Spleen (tissue), 7 donors: Measurements from ENCODE around the gene TAF11L13.

ENCODE experiments used
- CTCF ChIP-seq, 11 experiments: fragments of 200-600 bp in 7 of 11; fragments of 450-650 bp in 4 of 11; sonication (generic) in 4 of 11; IDR thresholded peaks in 8 of 11; conservative IDR thresholded peaks in 3 of 11; 1 replicate in 7 of 11; 2 replicates in 4 of 11; pipeline versions ENCODE4 v1.4.0 to v1.8.0; 2016 to 2021; ENCODE audit warnings: antibody characterized with exemption in 11 of 11, inconsistent platforms in 4 of 11, mild to moderate bottlenecking in 1 of 11
- POLR2A ChIP-seq, 3 donors: fragments of 450-650 bp; IDR thresholded peaks; one replicate each; pipeline ENCODE4 v1.5.1; 2017; ENCODE audit warnings: antibody characterized with exemption in 3 of 3, mild to moderate bottlenecking in 1 of 3
- POLR2AphosphoS5 ChIP-seq, 3 donors: sonication (generic); formaldehyde crosslinking; IDR thresholded peaks; one replicate each; pipeline ENCODE4 v1.5.1; 2017; ENCODE audit warnings: antibody characterized with exemption in 3 of 3
- donor health status: DM: no; HTN: no; CAD: no; lungs with moderate emphysema.
- donor health status: DM: no; HTN: no; CAD: no.
- donor health status: DM: no; HTN: no; CAD: no.

- no peak for TF ChIP-seq CTCF (IDR thresholded peaks at IDR 0.05 in 8 of 11, conservative IDR thresholded peaks at IDR 0.05 in 3 of 11)
- no peak for TF ChIP-seq POLR2AphosphoS5 (IDR thresholded peaks at IDR 0.05)
- TF ChIP-seq POLR2A (IDR thresholded peaks at IDR 0.05) = no peak
These were observed 12.5 kb upstream of the TAF11L13 start for GRCh38 chr5:17619354-17619753.
